WTC11 (cell line): ENCODE data around the gene PPP1R14C.

ENCODE experiments used
- CREM ChIP-seq: sonication (generic); formaldehyde crosslinking; IDR thresholded peaks from 2 replicates; pipeline ENCODE4 v1.8.1; 2022; ENCODE audit warnings: mild to moderate bottlenecking, missing genetic modification reagents, moderate library complexity
- ZNF396 ChIP-seq: fragments of 250-450 bp; sonication (Bioruptor Pico); IDR thresholded peaks from 2 replicates; pipeline ENCODE4 v1.8.0; 2021; ENCODE audit warnings: mild to moderate bottlenecking, moderate library complexity, borderline replicate concordance

- TF ChIP-seq ZNF396: no peak
- TF ChIP-seq CREM (CRISPR knock-in tag): no peak
Measured at GRCh38 chr6:150129616-150130505, 13.0 kb upstream of the PPP1R14C start.
